ENCODE measurements around the gene SLC10A6. TPM values are rescaled to one million over a fixed set of nuclear protein-coding genes. Genes with fewer than 3 reads are reported as not detected.

SLC10A6 gene
- total RNA-seq, 1 donor from 2014 or later = 23.5 TPM

GRCh38 chr4:86856896-86857295, 7.7 kb upstream of the SLC10A6 start:
- intact Hi-C loops (cut with DNase I) = no loop called here
- TF ChIP-seq CTCF (IDR thresholded peaks at IDR 0.05) = no peak
- Histone ChIP-seq H3K4me3 (no peak overlapping the region), H3K27me3 (no peaks in the 10 kb centered on the region), H3K9me3 (no peaks in the 10 kb centered on the region), H3K36me3 (no peaks in the 10 kb centered on the region), H3K27ac (no peak overlapping the region), H3K4me1 (no peaks in the 10 kb centered on the region)
- no peak for DNase-seq (ENCODE audit: low spot score in 2 of 2)

GRCh38 chr4:86855572-86855971, 6.4 kb upstream of the SLC10A6 start:
- H3K27ac ChIP-seq = no peak overlapping the region
- H3K4me1 ChIP-seq = no peaks in the 10 kb centered on the region
- intact Hi-C loops (cut with DNase I) = no loop called here
- DNase-seq (ENCODE audit: low spot score in 2 of 2) = no peak
- H3K27me3 ChIP-seq = no peaks in the 10 kb centered on the region
- no peaks in the 10 kb centered on the region for H3K36me3 ChIP-seq
- H3K9me3 ChIP-seq = no peaks in the 10 kb centered on the region
- no peak for TF ChIP-seq CTCF (IDR thresholded peaks at IDR 0.05)
- no peak overlapping the region for H3K4me3 ChIP-seq

GRCh38 chr4:86853209-86853608, 4.0 kb upstream of the SLC10A6 start:
- Histone ChIP-seq H3K36me3 (no peaks in the 10 kb centered on the region), H3K27ac (no peak overlapping the region), H3K4me1 (no peaks in the 10 kb centered on the region), H3K9me3 (no peaks in the 10 kb centered on the region), H3K4me3 (no peak overlapping the region), H3K27me3 (no peaks in the 10 kb centered on the region)
- DNase-seq (ENCODE audit: low spot score in 2 of 2) = no peak
- no peak for TF ChIP-seq CTCF (IDR thresholded peaks at IDR 0.05)
- intact Hi-C loops (cut with DNase I) = no loop called here

GRCh38 chr4:86848136-86848535, 1.0 kb downstream of the SLC10A6 start:
- Histone ChIP-seq H3K4me3 (no peak overlapping the region), H3K36me3 (no peaks in the 10 kb centered on the region), H3K4me1 (no peaks in the 10 kb centered on the region), H3K27ac (peak overlapping the region in 1 of 2 donors; percentile 29), H3K9me3 (no peaks in the 10 kb centered on the region), H3K27me3 (no peaks in the 10 kb centered on the region)
- intact Hi-C loops (cut with DNase I) = no loop called here
- no peak for TF ChIP-seq CTCF (IDR thresholded peaks at IDR 0.05)
- DNase-seq (ENCODE audit: low spot score in 2 of 2) = no peak

GRCh38 chr4:86847571-86847970, 1.6 kb downstream of the SLC10A6 start:
- Histone ChIP-seq H3K36me3 (no peaks in the 10 kb centered on the region), H3K9me3 (no peaks in the 10 kb centered on the region), H3K4me1 (no peaks in the 10 kb centered on the region), H3K27ac (no peak overlapping the region), H3K27me3 (no peaks in the 10 kb centered on the region), H3K4me3 (no peak overlapping the region)
- intact Hi-C loops (cut with DNase I) = no loop called here
- DNase-seq (ENCODE audit: low spot score in 2 of 2) = no peak
- TF ChIP-seq CTCF (IDR thresholded peaks at IDR 0.05) = no peak

- no peak for DNase-seq (ENCODE audit: low spot score in 2 of 2)
- H3K27me3 ChIP-seq = no peaks in the 10 kb centered on the region
- no peaks in the 10 kb centered on the region for H3K36me3 ChIP-seq
- no peak overlapping the region for H3K4me3 ChIP-seq
- H3K27ac ChIP-seq = no peak overlapping the region
- intact Hi-C loops (cut with DNase I) = no loop called here
- no peaks in the 10 kb centered on the region for H3K4me1 ChIP-seq
- no peak for TF ChIP-seq CTCF (IDR thresholded peaks at IDR 0.05)
- H3K9me3 ChIP-seq = no peaks in the 10 kb centered on the region
These were observed 2.3 kb downstream of the SLC10A6 start for GRCh38 chr4:86846921-86847320.
